Stimulated activated CD4-positive, alpha-beta T cell treated with anti-CD3 and anti-CD28 coated beads, TNF-alpha, amount 100 ng/mL, for 1 hour (primary cell): ENCODE measurements around the gene PAX1.

Source experiments
- DNase-seq, 3 donors: peaks; one replicate each; pipeline ENCODE4 v3.0.0-alpha.2; 2020; ENCODE audit warnings: low read depth in 3 of 3, low spot score in 1 of 3

PAX1 gene

DNA sequence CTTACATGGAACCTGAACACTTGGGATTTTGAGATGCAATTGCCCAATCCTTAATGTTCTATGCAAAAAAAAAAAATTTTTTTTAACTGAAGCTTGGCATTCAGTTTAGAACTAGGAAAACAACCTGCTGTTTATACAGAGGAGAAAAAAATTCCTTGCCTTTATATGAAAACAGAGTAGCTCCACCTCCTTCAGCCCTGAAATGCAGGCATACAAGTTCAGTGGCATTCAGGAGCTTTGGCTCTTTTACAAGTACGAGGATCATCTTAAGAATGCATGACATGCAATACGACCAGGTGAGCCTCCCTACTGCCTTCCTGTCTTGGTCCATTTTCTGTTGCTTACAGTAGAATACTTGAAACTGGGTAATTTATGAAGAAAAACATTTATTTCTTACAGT lies 20.4 kb downstream of the PAX1 start:
- DNase-seq = no peak

DNA sequence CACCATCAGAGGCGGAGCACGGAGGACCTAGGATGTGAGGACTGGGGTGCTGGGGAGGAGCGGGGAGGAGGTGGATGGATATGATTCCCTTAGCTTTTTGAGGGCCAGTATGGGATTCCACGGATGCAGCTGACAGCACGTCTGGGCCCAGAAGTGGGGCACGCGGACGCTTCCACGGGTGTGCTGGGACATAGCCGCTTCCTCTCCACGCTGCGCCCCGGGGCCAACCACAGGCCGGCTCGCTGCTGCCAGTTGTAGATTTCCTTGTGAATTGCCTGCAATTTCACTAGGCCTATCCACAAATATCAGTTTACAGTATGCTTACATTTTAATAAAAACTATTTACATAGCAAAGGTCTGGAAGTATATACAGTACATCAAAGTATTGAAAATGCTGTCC lies 23.9 kb downstream of the PAX1 start:
- no peak for DNase-seq

DNA sequence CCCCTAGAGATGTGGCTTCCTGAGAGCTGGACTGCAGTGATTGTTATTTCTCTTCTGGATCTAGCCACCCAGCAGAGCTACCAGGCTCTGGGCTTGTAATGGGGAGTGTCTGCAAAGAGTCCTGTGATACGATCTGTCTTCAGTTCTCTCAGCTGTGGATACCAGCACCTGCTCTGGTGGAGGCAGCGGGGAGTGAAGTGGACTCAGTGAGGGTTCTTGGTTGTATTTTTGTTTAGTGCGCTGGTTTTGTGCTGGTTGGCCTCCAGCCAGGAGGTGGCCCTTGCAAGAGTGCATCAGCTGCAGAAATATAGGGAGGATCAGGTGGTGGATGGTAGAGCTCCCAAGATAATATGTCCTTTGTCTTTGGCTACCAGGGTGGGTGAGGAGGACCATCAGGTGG lies 33.7 kb downstream of the PAX1 start:
- DNase-seq = no peak

DNA sequence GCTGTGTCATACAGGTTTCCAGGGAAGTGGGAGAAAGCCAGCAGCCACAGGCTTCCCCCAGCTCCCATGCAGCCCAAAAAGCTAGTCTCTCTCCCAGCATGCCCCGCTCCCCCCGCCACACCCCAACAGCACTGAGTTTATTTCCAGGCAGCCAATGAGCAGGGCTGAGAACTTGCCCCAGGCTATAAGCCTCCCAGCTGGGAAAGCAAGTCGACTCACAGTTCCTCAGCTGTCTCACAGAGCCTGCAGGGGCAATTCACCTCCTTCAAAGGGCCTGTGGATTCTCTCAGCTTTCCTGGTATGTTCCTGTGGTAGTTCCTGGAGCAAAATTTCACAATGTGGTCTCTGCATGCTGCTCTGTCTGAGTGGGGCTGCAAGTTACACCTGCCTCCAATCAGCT lies 34.2 kb downstream of the PAX1 start:
- DNase-seq = no peak

DNA sequence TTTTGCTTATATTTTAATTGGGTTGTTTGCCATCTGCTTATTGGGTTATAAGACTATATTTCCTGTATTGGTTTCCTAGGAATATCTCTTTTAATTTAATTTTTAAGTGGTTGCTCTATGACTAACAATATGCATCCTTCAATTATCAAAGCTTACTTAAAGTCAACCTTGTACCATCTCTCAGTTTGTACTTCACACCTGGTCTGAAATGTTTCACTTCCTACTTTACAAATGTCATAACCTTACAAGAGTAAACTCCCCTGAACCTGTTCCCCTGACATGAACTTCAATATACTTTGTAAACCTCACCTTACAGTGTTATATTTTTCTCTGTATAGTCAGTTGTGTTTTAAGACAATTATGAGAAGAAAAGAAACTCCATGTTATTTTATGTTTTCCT lies 35.8 kb downstream of the PAX1 start:
- no peak for DNase-seq

DNA sequence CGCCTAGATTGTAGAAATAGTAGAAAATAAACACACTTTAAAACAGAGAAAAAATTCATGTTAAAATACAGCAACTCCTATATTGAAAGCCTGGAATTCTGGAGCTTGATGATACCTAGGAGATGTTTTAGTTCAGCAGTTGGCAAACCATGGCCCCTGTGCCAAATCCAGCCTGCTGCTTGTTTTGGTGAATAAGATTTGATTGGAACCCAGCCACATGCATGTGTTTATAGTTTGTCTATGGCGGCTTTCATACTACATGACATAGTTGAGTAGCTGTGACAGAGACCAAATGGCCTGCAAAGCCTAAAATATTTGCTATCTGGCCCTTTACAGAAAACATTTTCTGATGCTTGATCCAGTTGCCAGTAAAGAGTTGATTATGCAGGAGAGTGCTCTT lies 57.2 kb downstream of the PAX1 start:
- no peak for DNase-seq

DNA sequence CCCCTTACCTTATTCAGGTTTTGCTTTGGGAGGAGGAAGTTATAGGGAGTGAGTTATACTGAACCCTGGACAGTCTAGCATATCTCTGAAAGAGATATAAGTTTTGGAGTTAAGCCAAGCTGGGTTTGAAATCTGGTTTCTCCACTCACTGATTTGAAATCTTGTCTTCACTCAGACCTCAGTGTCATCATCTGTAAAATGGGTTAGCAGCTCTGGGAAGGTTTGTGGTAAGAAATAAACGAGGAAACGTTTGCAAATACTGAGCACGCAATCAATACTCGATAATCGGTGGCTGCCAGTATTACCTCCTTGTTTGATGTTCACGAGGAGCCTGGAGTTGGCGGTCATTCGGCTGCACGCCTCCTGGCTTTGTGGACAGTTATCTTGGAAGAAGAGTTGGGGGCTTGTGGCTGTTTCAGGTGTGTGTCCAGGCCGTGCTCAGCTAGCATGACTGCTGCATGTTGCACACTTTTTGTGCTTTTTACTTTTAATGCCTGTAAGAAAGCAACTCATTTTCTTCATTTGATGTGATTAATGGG lies 61.8 kb downstream of the PAX1 start:
- no peak for DNase-seq

DNA sequence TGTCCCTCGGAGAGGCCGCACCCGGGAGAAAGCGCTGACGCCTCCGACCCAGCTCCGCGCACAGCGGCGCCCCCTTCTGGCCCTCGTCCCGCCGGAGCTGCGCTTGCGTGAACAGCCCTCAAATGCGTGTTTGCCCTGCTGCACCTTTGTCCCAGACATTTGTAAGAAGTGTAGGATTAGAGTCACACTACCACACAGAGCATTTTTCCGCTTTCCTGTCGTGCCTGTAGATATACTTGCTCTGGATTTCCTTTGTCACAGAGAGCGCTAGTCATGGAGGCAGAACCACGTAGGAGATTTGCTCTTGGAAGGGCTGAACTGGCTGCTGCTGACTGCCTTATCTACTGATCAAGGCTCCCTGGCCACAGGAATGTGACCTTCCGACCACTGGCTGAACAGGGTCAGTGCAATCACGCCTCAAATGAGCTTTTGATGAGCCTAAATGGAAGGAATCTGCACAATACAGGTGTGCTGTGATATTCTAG lies 62.3 kb downstream of the PAX1 start:
- DNase-seq = no peak
